Measurements from ENCODE around the gene SPATC1L.

SPATC1L gene

GRCh38 chr21:46171585-46171984, 12.7 kb downstream of the SPATC1L start:
- no peak for TF ChIP-seq GATA2 (IDR thresholded peaks at IDR 0.05; ENCODE audit: low read depth, low read length)
- no peak for TF ChIP-seq GATA3 (IDR thresholded peaks at IDR 0.05; ENCODE audit: low read depth, low read length)

GRCh38 chr21:46168659-46169386, 15.4 kb downstream of the SPATC1L start:
- TF ChIP-seq GATA2 (IDR thresholded peaks at IDR 0.05; ENCODE audit: low read depth, low read length) (no peak), GATA3 (IDR thresholded peaks at IDR 0.05; ENCODE audit: low read depth, low read length) (no peak)

GRCh38 chr21:46168238-46168637, 16.0 kb downstream of the SPATC1L start:
- TF ChIP-seq GATA2 (IDR thresholded peaks at IDR 0.05; ENCODE audit: low read depth, low read length), result no peak
- TF ChIP-seq GATA3 (IDR thresholded peaks at IDR 0.05; ENCODE audit: low read depth, low read length), result no peak

- no peak for TF ChIP-seq GATA2 (IDR thresholded peaks at IDR 0.05; ENCODE audit: low read depth, low read length)
- no peak for TF ChIP-seq GATA3 (IDR thresholded peaks at IDR 0.05; ENCODE audit: low read depth, low read length)
Measured at GRCh38 chr21:46165098-46165497, 19.2 kb downstream of the SPATC1L start.

- TF ChIP-seq GATA2 (IDR thresholded peaks at IDR 0.05; ENCODE audit: low read depth, low read length), result no peak
- no peak for TF ChIP-seq GATA3 (IDR thresholded peaks at IDR 0.05; ENCODE audit: low read depth, low read length)
Measured at GRCh38 chr21:46163380-46163779, 20.9 kb downstream of the SPATC1L start.

- TF ChIP-seq GATA2 (IDR thresholded peaks at IDR 0.05; ENCODE audit: low read depth, low read length), result no peak
- no peak for TF ChIP-seq GATA3 (IDR thresholded peaks at IDR 0.05; ENCODE audit: low read depth, low read length)
Measured at GRCh38 chr21:46161633-46162592, 22.3 kb downstream of the SPATC1L start.

- TF ChIP-seq GATA2 (IDR thresholded peaks at IDR 0.05; ENCODE audit: low read depth, low read length), result no peak
- no peak for TF ChIP-seq GATA3 (IDR thresholded peaks at IDR 0.05; ENCODE audit: low read depth, low read length)
Measured at GRCh38 chr21:46160907-46161632, 23.2 kb downstream of the SPATC1L start.

- TF ChIP-seq GATA2 (IDR thresholded peaks at IDR 0.05; ENCODE audit: low read depth, low read length), result no peak
- TF ChIP-seq GATA3 (IDR thresholded peaks at IDR 0.05; ENCODE audit: low read depth, low read length), result no peak
Measured at GRCh38 chr21:46160657-46160906, 23.7 kb downstream of the SPATC1L start.

GRCh38 chr21:46159841-46160656, 24.2 kb downstream of the SPATC1L start:
- TF ChIP-seq GATA3 (IDR thresholded peaks at IDR 0.05; ENCODE audit: low read depth, low read length) (no peak), GATA2 (IDR thresholded peaks at IDR 0.05; ENCODE audit: low read depth, low read length) (no peak)

GRCh38 chr21:46159390-46159789, 24.9 kb downstream of the SPATC1L start:
- no peak for TF ChIP-seq GATA2 (IDR thresholded peaks at IDR 0.05; ENCODE audit: low read depth, low read length)
- no peak for TF ChIP-seq GATA3 (IDR thresholded peaks at IDR 0.05; ENCODE audit: low read depth, low read length)

- TF ChIP-seq GATA3 (IDR thresholded peaks at IDR 0.05; ENCODE audit: low read depth, low read length) (no peak), GATA2 (IDR thresholded peaks at IDR 0.05; ENCODE audit: low read depth, low read length) (no peak)
Measured at GRCh38 chr21:46158666-46159300, 25.5 kb downstream of the SPATC1L start.

GRCh38 chr21:46157987-46158451, 26.2 kb downstream of the SPATC1L start:
- TF ChIP-seq GATA2 (IDR thresholded peaks at IDR 0.05; ENCODE audit: low read depth, low read length) (no peak), GATA3 (IDR thresholded peaks at IDR 0.05; ENCODE audit: low read depth, low read length) (no peak)

- TF ChIP-seq GATA3 (IDR thresholded peaks at IDR 0.05; ENCODE audit: low read depth, low read length) (no peak), GATA2 (IDR thresholded peaks at IDR 0.05; ENCODE audit: low read depth, low read length) (no peak)
Measured at GRCh38 chr21:46157396-46157986, 26.8 kb downstream of the SPATC1L start.
